Adipocyte (in vitro differentiated cells): ENCODE measurements around the gene EIF6.

Experiments used
- DNase-seq: peaks from one replicate; pipeline ENCODE4 v3.0.0-alpha.2; 2015; ENCODE audit warnings: low read depth
- H3K27me3 ChIP-seq: replicated peaks from 2 replicates; pipeline ENCODE4 v1.7.0; 2013; ENCODE audit warnings: mild to moderate bottlenecking, low read length, moderate library complexity; ENCODE audit not compliant: control insufficient read depth, insufficient read depth
- H3K36me3 ChIP-seq: 2 replicates; pipeline ENCODE4 v1.7.0; 2013; ENCODE audit warnings: low read length, mild to moderate bottlenecking, moderate library complexity; ENCODE audit not compliant: control insufficient read depth, insufficient read depth, severe bottlenecking
- H3K4me1 ChIP-seq: 2 replicates; pipeline ENCODE4 v1.7.0; 2013; ENCODE audit warnings: mild to moderate bottlenecking, low read length, moderate library complexity; ENCODE audit not compliant: control insufficient read depth, insufficient read depth
- H3K4me3 ChIP-seq: 2 replicates; pipeline ENCODE4 v1.7.0; 2013; ENCODE audit warnings: mild to moderate bottlenecking, low read length, moderate library complexity
- H3K9ac ChIP-seq: 2 replicates; pipeline ENCODE4 v1.7.0; 2013; ENCODE audit warnings: mild to moderate bottlenecking, low read length, moderate library complexity
- H3K9me3 ChIP-seq: 2 replicates; pipeline ENCODE4 v1.7.0; 2013; ENCODE audit warnings: mild to moderate bottlenecking, low read length, moderate library complexity; ENCODE audit not compliant: control insufficient read depth

Gene EIF6

GRCh38 chr20:35284992-35285805, 627 bp upstream of the EIF6 start:
- H3K27me3 ChIP-seq, result peaks cover 6% of the 10 kb centered on the region

GRCh38 chr20:35283441-35284266, 918 bp downstream of the EIF6 start:
- H3K9me3 ChIP-seq, result no peaks in the 10 kb centered on the region
- peaks cover 22% of the 10 kb centered on the region for H3K36me3 ChIP-seq
- H3K4me3 ChIP-seq, result peak overlapping the region; percentile 96
- DNase-seq, result peak; percentile 32
- H3K9ac ChIP-seq, result peak overlapping the region; percentile 97
- H3K27me3 ChIP-seq, result peaks cover 5% of the 10 kb centered on the region
- H3K4me1 ChIP-seq, result peaks cover 15% of the 10 kb centered on the region

More at GRCh38 chr20:35284992-35285805, 627 bp upstream of the EIF6 start:
- Histone ChIP-seq H3K4me3 (peak overlapping the region; percentile 96), H3K36me3 (peaks cover 7% of the 10 kb centered on the region), H3K4me1 (peaks cover 15% of the 10 kb centered on the region), H3K9me3 (no peaks in the 10 kb centered on the region), H3K9ac (peak overlapping the region; percentile 97)
- no peak for DNase-seq

GRCh38 chr20:35281506-35282101, 3.0 kb downstream of the EIF6 start:
- no peak overlapping the region for H3K4me3 ChIP-seq
- peaks cover 23% of the 10 kb centered on the region for H3K4me1 ChIP-seq
- no peak for DNase-seq
- H3K9ac ChIP-seq, result no peak overlapping the region
- peaks cover 27% of the 10 kb centered on the region for H3K36me3 ChIP-seq
- H3K27me3 ChIP-seq, result no peaks in the 10 kb centered on the region
- no peaks in the 10 kb centered on the region for H3K9me3 ChIP-seq

- no peak for DNase-seq
- Histone ChIP-seq H3K27me3 (no peaks in the 10 kb centered on the region), H3K4me3 (no peak overlapping the region), H3K36me3 (peaks cover 35% of the 10 kb centered on the region), H3K9me3 (no peaks in the 10 kb centered on the region), H3K9ac (no peak overlapping the region), H3K4me1 (peaks cover 33% of the 10 kb centered on the region)
These were observed 4.0 kb downstream of the EIF6 start for GRCh38 chr20:35280523-35280922.

- H3K27me3 ChIP-seq, result no peaks in the 10 kb centered on the region
- no peaks in the 10 kb centered on the region for H3K9me3 ChIP-seq
- no peak for DNase-seq
- no peak overlapping the region for H3K4me3 ChIP-seq
- H3K36me3 ChIP-seq, result peaks cover 39% of the 10 kb centered on the region
- H3K9ac ChIP-seq, result no peak overlapping the region
- peaks cover 31% of the 10 kb centered on the region for H3K4me1 ChIP-seq
These were observed 4.9 kb downstream of the EIF6 start for GRCh38 chr20:35279533-35280174.

GRCh38 chr20:35279040-35279439, 5.5 kb downstream of the EIF6 start:
- H3K4me3 ChIP-seq, result no peak overlapping the region
- peaks cover 32% of the 10 kb centered on the region for H3K4me1 ChIP-seq
- H3K27me3 ChIP-seq, result no peaks in the 10 kb centered on the region
- H3K36me3 ChIP-seq, result peaks cover 40% of the 10 kb centered on the region
- H3K9me3 ChIP-seq, result no peaks in the 10 kb centered on the region
- no peak overlapping the region for H3K9ac ChIP-seq
- DNase-seq, result no peak

GRCh38 chr20:35277531-35278395, 6.8 kb downstream of the EIF6 start, which contains the start of gene MMP24OS:
Gene MMP24OS (minus strand): TSS chr20:35278122. CDS start chr20:35277929, 193 bp downstream.
- Histone ChIP-seq H3K36me3 (peaks cover 42% of the 10 kb centered on the region), H3K4me1 (peaks cover 34% of the 10 kb centered on the region), H3K27me3 (no peaks in the 10 kb centered on the region), H3K4me3 (peak within 1 kb of the TSS; percentile 95), H3K9me3 (no peaks in the 10 kb centered on the region), H3K9ac (peak within 1 kb of the TSS; percentile 99)
- peak; percentile 96 for DNase-seq

- Histone ChIP-seq H3K9me3 (no peaks in the 10 kb centered on the region), H3K9ac (peak overlapping the region; percentile 99), H3K4me1 (peaks cover 40% of the 10 kb centered on the region), H3K27me3 (no peaks in the 10 kb centered on the region), H3K4me3 (peak overlapping the region; percentile 95), H3K36me3 (peaks cover 42% of the 10 kb centered on the region)
- DNase-seq, result no peak
These were observed 7.4 kb downstream of the EIF6 start for GRCh38 chr20:35277127-35277526.

GRCh38 chr20:35276408-35276807, 8.2 kb downstream of the EIF6 start:
- H3K27me3 ChIP-seq, result no peaks in the 10 kb centered on the region

GRCh38 chr20:35275741-35276251, 8.8 kb downstream of the EIF6 start:
- Histone ChIP-seq H3K4me1 (peaks cover 51% of the 10 kb centered on the region), H3K4me3 (peak overlapping the region; percentile 95), H3K9ac (peak overlapping the region; percentile 99), H3K27me3 (no peaks in the 10 kb centered on the region), H3K9me3 (no peaks in the 10 kb centered on the region), H3K36me3 (peaks cover 41% of the 10 kb centered on the region)
- no peak for DNase-seq

More at GRCh38 chr20:35276408-35276807, 8.2 kb downstream of the EIF6 start:
- H3K9ac ChIP-seq, result peak overlapping the region; percentile 99
- H3K4me3 ChIP-seq, result peak overlapping the region; percentile 95
- peaks cover 42% of the 10 kb centered on the region for H3K36me3 ChIP-seq
- H3K4me1 ChIP-seq, result peaks cover 48% of the 10 kb centered on the region
- no peaks in the 10 kb centered on the region for H3K9me3 ChIP-seq
- DNase-seq, result no peak
